Measurements from ENCODE around the gene LINGO1.

GRCh38 chr15:77664428-77664827 lies 31.7 kb upstream of the LINGO1 start:
- no peak for TF ChIP-seq POLR2A (IDR thresholded peaks at IDR 0.05)
- no peak for TF ChIP-seq CTCF (IDR thresholded peaks at IDR 0.05)
